VCaP (cell line): Measurements from ENCODE around the gene RFX4.
"Not testable (repeated sequence)": the region's sequence is repeated elsewhere in the genome, so short reads cannot be mapped to it uniquely, and the experiment has no call there.

Source experiments
- H3K27ac ChIP-seq: fragments of 450-650 bp; 2 replicates; pipeline ENCODE4 v1.5.1; 2017
- CTCF ChIP-seq: fragments of 450-650 bp; conservative IDR thresholded peaks from 2 replicates; pipeline ENCODE4 v1.5.1; 2017; ENCODE audit warnings: mild to moderate bottlenecking, moderate library complexity

The RFX4 gene

DNA sequence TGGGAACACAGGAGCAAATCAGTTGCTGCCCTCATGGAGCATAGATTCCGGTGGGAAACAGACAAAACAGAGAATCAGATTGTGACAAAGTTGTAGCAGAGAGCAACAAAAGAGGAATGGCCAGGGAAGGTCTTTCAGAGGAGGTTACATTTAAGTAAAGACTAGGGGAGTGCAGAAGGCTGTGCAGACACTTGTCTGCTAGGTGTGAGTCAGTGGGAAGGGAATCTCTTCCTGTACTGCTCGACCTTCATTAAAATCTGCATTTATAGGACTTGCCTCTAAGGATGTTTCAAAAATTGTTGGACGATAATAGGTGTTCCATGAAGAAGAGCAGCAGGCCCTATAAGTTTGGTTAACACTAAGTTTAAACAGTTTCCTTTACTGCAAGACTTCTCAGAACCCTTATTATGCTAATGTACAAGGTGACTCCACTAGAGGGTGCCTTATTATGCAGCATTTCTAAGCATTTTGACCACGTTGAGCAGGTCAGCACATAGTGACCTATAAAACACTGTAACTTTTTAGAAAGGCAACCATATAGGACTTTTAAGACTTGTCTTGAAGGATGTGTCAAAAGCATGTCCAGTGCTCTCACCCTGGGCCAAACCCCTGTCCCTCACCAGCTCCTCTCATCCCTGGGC, 99.9 kb downstream of the RFX4 start:
- H3K27ac ChIP-seq, result no peak overlapping the region
- TF ChIP-seq CTCF, result no peak

DNA sequence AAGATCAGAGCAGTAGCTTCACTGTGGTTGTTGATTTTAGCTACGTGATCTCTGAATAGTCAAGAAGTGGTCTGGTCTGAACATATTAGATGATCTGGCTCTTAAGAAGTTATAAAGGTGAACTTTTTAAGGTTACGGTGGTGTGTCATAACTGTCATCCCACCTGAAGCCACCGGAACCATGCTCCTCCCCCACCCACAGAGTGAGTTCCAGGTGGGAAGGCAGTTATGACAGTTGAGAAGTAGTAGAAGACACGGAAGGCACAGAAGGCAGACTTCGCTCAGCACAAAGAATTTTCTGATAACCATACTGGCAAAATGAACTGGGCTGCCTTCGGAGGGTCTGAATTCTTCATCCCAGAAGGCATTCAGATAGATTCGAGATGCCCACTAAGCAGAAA, 101.7 kb downstream of the RFX4 start:
- TF ChIP-seq CTCF, result no peak
- no peak overlapping the region for H3K27ac ChIP-seq

DNA sequence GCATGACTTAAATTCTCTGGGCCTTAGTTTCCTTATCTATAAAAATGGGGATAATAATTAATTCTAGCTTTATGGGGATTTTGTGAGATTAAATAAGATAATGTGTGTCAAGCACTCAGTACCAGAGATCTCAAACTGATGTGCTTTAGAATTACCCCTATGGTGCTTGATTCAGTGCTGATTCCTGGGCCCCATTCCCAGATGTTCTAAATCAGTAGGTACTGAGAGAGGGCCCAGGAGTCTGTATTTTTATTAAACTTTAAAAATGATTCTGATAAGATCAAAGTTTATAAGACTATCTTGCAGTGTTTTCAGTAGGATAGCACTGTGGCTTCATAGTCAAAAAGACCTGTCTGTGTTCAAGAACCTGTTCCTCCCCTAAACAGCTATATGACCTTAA, 102.6 kb downstream of the RFX4 start:
- no peak for TF ChIP-seq CTCF
- H3K27ac ChIP-seq, result no peak overlapping the region

- TF ChIP-seq CTCF, result no peak
- H3K27ac ChIP-seq, result no peak overlapping the region
These were observed 104.9 kb downstream of the RFX4 start for GRCh38 chr12:106687672-106688071.

GRCh38 chr12:106690569-106691305, 107.9 kb downstream of the RFX4 start:
- TF ChIP-seq CTCF, result no peak
- no peak overlapping the region for H3K27ac ChIP-seq

DNA sequence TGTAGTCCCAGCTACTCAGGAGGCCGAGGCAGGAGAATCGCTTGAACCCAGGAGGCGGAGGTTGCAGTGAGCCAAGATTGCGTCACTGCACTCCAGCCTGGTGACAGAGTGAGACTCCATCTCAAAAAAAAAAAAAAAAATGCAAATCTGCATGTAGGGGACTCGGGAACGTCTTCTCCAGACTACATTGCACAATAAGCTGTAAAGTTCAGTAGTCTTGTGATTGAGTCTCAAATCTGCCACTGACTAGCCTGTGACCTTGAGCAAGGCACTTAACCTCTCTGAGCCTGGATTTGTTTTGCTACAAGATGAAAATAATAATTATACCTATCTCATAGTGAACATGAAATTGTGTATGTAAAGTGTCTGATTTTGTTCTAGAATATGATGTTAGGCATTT, 109.2 kb downstream of the RFX4 start:
- H3K27ac ChIP-seq, result not testable (repeated sequence)

DNA sequence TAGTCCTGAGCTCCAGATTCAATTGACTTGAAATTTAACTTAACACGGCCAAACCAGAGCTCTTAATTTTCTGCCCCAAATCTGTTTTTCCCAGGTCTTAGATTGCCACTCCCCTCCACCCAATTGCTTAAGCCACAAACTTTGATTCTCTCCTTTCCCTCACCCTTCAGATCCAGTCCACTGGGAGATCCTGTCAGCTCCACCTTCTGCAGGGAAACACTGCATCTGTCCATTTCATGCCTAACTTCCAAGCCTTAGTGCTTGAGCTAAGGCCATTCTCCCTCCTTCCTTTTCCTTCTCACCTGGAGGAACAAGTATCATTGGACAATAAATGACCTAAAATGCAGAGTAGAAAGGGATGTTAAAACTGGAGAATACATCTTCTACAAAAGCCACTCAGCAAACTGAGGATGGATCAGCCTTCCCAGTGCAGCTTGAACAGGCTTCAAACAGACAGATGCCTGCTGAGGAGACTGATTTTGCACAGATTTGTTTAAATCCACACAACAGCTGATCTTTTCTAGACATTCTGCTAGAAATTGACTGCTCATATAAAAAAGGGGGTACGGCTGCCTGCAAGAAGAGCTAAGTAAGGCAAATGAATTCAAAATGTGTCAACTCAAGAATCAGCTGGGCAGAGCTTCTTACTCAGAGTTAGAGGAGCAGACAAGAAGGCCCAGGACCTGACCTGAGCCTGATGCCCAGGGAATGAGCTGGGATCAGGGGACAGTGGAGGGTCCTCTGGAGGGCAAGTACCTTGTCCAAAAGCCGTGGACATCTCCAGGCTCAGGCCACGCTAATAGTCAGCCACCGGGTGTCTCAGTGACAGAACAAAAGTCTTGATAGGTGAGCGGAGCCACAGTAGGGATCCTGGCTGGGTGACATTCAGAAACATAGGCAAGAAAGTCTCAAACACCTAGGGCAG, 110.4 kb downstream of the RFX4 start:
- TF ChIP-seq CTCF, result no peak
- no peak overlapping the region for H3K27ac ChIP-seq
